ENCODE data around the gene FRYL.
"Not testable (repeated sequence)": the region's sequence is repeated elsewhere in the genome, so short reads cannot be mapped to it uniquely, and the experiment has no call there.

Gene FRYL

DNA sequence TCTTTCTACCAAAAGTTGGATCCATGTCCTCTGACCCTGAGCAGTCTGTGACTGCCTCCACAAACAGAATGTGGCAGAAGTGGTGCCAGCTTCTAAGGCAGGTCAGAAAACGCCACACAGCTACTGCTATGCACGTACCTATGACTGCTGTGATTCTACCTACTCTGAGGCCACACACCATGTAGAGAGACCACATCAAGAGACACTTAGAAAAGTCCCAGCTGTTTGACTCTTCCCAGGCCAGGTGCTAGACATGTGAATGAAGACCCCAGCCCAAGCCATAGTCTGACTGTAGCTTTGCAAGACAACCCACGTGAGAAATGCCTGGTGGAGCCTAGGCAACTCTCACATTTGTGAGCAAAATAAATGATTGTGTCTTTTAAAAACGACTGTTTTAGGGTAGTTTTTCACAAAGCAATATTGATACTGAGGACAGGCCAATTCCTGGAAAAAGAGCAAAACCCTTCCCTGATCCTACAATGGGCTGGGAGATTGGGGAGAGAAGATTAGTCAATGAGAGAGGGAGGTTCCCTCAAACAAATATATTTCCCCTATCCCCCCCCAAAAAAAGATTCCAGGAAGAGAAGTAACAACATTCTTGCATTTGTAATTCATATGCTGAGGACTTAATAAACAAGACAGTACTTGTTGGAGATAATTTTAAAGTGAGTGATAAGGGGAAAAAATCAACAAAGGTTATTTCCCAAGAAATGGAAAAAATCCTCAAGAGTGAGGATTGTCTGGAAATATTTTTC, 33.3 kb downstream of the FRYL start:
- DNase-seq (ENCODE audit: low spot score): no peak

- not testable (repeated sequence) for DNase-seq (ENCODE audit: low spot score)
Observed at GRCh38 chr4:48745223-48745622, 34.9 kb downstream of the FRYL start.

DNA sequence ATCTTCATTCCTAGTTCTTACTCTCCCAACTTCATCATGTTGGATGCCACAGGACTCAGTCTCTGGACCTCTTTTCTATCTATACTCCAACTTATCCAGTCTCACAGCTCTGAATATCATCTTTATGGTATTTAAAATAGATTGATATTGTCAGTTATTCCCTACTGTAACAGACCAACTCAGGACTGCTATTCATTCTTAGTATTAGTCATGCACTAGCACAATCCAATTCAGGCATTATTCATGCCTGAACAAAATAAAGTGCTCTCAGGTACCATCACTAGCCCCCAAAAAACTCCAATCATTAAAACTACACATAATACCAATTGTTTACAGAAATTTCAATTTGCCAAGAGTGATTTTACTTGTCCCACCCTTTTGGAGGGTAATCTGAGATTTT, 37.7 kb downstream of the FRYL start:
- no peak for DNase-seq (ENCODE audit: low spot score)

DNA sequence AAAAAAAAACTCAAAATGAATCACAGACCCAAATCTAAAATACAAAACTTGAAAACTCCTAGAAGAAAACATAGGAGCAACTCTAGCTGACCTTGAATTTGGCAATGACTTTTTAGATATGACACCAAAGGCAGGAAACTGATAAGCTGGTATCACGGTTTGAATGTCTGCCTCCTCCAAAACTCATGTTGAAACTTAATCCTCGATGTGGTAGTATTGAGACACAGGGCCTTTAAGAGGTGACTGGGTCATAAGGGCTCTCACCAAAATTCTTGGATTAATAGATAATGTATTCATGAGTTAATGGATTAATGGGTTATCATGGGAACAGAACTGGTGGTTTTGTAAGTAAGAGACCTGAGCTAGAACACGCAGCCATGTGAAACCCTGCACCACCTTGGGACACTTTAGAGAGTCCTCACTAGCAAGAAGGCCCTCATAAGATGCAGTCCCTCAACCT, 40.5 kb downstream of the FRYL start:
- DNase-seq (ENCODE audit: low spot score): no peak

DNA sequence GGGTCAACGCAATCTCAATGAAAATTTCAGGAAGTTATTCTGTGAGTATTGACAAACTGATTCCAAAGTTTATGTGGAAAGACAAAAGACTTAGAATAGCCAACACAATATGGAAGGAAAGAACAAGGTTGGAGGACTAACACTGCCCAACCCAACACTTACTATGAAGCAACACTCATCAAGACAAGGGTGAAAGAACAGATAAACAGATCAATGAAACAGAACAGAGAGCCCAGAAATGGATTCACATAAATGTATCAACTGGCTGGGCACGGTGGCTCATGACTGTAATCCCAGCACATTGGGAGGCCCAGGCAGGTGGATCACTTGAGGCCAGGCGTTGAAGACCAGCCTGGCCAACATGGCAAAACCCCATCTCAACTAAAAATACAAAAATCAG, 41.2 kb downstream of the FRYL start:
- no peak for DNase-seq (ENCODE audit: low spot score)

DNA sequence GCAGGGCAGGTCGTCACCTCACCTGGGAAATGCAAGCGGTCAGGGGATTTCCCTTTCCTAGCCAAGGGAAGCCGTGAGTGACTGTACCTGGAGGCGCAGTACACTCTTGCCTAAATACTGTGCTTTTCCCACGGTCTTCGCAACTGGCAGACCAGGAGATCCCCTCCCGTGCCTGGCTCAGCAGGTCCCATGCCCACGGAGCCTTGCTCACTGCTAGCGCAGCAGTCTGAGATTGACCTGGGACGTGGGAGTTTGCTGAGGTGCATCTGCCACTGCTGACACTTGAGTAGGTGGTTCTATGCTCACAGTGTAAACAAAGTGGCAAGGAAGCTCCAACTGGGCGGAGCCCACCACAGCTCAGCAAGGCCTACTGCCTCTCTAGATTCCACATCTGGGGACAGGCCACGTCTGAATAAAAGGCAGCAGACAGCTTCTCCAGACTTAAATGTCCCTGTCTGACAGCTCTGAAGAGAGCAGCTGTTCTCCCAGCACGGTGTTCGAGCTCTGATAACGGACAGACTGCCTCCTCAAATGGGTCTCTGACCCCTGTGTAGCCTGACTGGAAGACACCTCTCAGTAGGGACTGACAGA, 51.1 kb downstream of the FRYL start:
- not testable (repeated sequence) for DNase-seq (ENCODE audit: low spot score)

GRCh38 chr4:48727666-48728459, 52.2 kb downstream of the FRYL start:
- no peak for DNase-seq (ENCODE audit: low spot score)

- no peak for DNase-seq (ENCODE audit: low spot score)
Observed at GRCh38 chr4:48725414-48725813, 54.7 kb downstream of the FRYL start.

GRCh38 chr4:48722509-48723446, 57.3 kb downstream of the FRYL start:
- DNase-seq (ENCODE audit: low spot score): no peak

- no peak for DNase-seq (ENCODE audit: low spot score)
Observed at GRCh38 chr4:48720459-48720858, 59.6 kb downstream of the FRYL start.

DNA sequence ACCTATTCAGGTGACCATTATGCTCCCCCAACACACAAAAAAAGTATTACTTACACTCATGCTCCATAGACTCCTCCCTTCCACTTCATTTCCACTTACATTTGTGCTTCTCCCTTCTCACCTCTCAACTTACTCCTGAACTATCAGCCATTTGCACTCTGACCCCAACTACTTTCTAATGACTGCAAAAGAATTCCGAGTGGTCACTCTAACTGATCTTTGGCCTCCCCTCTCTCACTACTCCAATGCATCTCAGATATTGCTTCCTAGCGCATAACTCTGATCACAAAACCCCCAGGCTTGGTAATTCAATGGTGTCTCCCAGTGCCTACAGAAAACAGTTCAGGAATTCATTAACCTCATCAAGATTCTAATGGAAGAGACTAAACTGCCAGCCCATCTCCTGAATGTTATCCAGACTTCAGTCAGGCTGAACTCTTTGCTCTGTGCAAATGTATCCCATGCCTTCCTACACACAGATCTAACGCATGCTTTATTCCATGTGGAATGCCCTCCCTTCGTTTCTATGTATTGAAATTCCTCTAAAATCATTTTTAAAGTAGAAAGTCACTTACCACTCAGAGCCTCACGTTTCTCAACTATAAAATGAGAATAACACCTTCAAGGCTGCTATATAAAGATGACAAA, 61.1 kb downstream of the FRYL start:
- DNase-seq (ENCODE audit: low spot score): no peak

GRCh38 chr4:48716285-48716684, 63.8 kb downstream of the FRYL start:
- not testable (repeated sequence) for DNase-seq (ENCODE audit: low spot score)

- DNase-seq (ENCODE audit: low spot score): no peak
Observed at GRCh38 chr4:48710446-48711209, 69.5 kb downstream of the FRYL start.

DNA sequence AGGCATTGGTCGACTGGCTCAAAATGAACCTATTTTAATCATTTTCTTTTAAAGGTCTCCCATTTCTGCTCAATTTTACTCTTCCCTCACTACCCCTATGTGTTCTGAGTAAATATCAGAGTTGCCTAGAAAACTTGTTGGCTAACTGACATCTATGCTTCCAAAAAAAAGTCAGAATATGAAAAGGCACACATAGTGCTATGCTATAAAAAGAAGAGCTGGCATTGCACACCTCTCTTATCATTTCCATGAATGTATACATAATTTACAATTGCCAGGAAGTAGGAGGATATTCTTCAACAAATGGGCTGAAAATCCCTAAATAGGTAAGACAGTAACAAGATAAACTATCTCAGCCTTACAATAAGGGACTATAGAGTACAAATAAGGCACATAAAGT, 70.2 kb downstream of the FRYL start:
- DNase-seq (ENCODE audit: low spot score): no peak

DNA sequence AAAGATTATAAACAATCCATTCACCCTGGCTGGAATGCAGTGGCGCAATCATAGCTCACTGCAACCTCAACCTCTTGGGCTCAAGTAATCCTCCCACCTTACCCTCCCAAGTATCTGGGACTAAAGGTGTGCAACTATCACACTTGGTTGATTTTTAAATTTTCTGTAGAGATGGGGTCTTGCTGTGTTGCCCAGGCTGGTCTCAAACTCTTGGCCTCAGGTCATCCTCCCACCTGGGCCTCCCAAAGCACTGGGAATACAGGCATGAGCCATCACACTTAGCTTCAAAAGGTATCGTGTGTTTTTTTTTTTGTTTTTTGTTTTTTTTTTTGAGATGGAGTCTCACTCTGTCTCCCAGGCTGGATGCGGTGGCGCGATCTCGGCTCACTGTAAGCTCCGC, 71.5 kb downstream of the FRYL start:
- no peak for DNase-seq (ENCODE audit: low spot score)

- no peak for DNase-seq (ENCODE audit: low spot score)
Observed at GRCh38 chr4:48706736-48707135, 73.3 kb downstream of the FRYL start.

- no peak for DNase-seq (ENCODE audit: low spot score)
Observed at GRCh38 chr4:48705609-48706008, 74.5 kb downstream of the FRYL start.

- DNase-seq (ENCODE audit: low spot score): no peak
Observed at GRCh38 chr4:48704091-48704802, 75.8 kb downstream of the FRYL start.

- no peak for DNase-seq (ENCODE audit: low spot score)
Observed at GRCh38 chr4:48699475-48699874, 80.6 kb downstream of the FRYL start.

Data from germinal center (tissue), 1 donor.